GM12878 (cell line): ENCODE results near the gene MKX. TPM values are rescaled to one million over a fixed set of nuclear protein-coding genes. Genes with fewer than 3 reads are reported as not detected.

Source experiments
- ATAC-seq: fragments of 200-7000 bp; cut with Tn5 transposase; 3 replicates; pipeline ENCODE4 v1.9.1; 2020; ENCODE audit warnings: mild to moderate bottlenecking, moderate library complexity
- BruUV-seq: library from RNA; stranded (reverse); fragments of 400-500 nt; replicated peaks from 2 replicates; lab custom pipeline; 2021; lab: Mats Ljungman, UMichigan
- CTCF ChIA-PET: fragments of 300-600 bp; sonication (Branson Sonifier 250); formaldehyde crosslinking; extraction: SDS; loops from one replicate; lab custom pipeline; 2021; ENCODE audit warnings: inconsistent platforms; lab: Yijun Ruan, JAX
- POLR2A ChIA-PET: fragments of 350-600 bp; formaldehyde crosslinking; extraction: SDS; loops from one replicate; lab custom pipeline; 2021; ENCODE audit warnings: inconsistent platforms; lab: Charles Lee
- RAD21 ChIA-PET: fragments of 300-600 bp; sonication (Branson Sonifier 250); formaldehyde crosslinking; loops from one replicate; lab custom pipeline; 2023; ENCODE audit warnings: antibody characterized with exemption; ENCODE audit not compliant: unreplicated experiment; lab: Charles Lee
- SMC1A ChIA-PET: fragments of 300-600 bp; sonication (Branson Sonifier 250); formaldehyde crosslinking; loops from one replicate; lab custom pipeline; 2023; ENCODE audit not compliant: unreplicated experiment, uncharacterized antibody; lab: Charles Lee
- DNase-seq: peaks from one replicate; pipeline ENCODE4 v3.0.0-alpha.2; 2011; ENCODE audit warnings: low read depth, low spot score
- FAIRE-seq: peaks from 3 replicates; lab custom pipeline; 2011; peaks lifted over from hg19 to GRCh38; lab: Jason Lieb, UNC
- H2AFZ ChIP-seq: 2 replicates; pipeline ENCODE4 v1.6.0; 2011; ENCODE audit warnings: low read depth, low read length, control low read depth; ENCODE audit not compliant: control insufficient read depth
- H3K27ac ChIP-seq: 2 replicates; pipeline ENCODE4 v1.5.1; 2011; ENCODE audit warnings: control low read depth; ENCODE audit not compliant: control insufficient read depth, insufficient read depth
- H3K27me3 ChIP-seq, 2 experiments: replicated peaks in 1 of 2; 2 replicates each; pipeline versions ENCODE4 v1.6.0 to v1.6.1; 2011; ENCODE audit warnings: low read length in 1 of 2; ENCODE audit not compliant: control insufficient read depth in 2 of 2, insufficient read depth in 2 of 2
- H3K36me3 ChIP-seq, 2 experiments: 2 replicates each; pipeline ENCODE4 v1.5.1; 2011; ENCODE audit warnings: low read length in 1 of 2; ENCODE audit not compliant: control insufficient read depth in 2 of 2, insufficient read depth in 2 of 2
- H3K4me1 ChIP-seq: 2 replicates; pipeline ENCODE4 v1.6.1; 2011; ENCODE audit warnings: mild to moderate bottlenecking, low read length, moderate library complexity, mixed read lengths; ENCODE audit not compliant: control insufficient read depth, insufficient read depth
- H3K4me2 ChIP-seq: 2 replicates; pipeline ENCODE4 v1.6.0; 2011; ENCODE audit warnings: control low read depth; ENCODE audit not compliant: control insufficient read depth, insufficient read depth
- H3K4me3 ChIP-seq: fragments of 200-600 bp; sonication (generic); 2 replicates; pipeline ENCODE4 v1.5.1; 2016
- H3K79me2 ChIP-seq: 2 replicates; pipeline ENCODE4 v1.6.0; 2011; ENCODE audit warnings: low read length; ENCODE audit not compliant: control insufficient read depth, insufficient read depth
- H3K9ac ChIP-seq: 2 replicates; pipeline ENCODE4 v1.8.0; 2011; ENCODE audit warnings: low read length, control low read depth, mixed read lengths; ENCODE audit not compliant: control insufficient read depth, insufficient read depth
- H3K9me3 ChIP-seq: replicated peaks from 3 replicates; pipeline ENCODE4 v1.5.1; 2011; ENCODE audit warnings: mild to moderate bottlenecking, low read length; ENCODE audit not compliant: control insufficient read depth, insufficient read depth
- H4K20me1 ChIP-seq: 2 replicates; pipeline ENCODE4 v1.6.0; 2011; ENCODE audit not compliant: control insufficient read depth, insufficient read depth
- JUNB ChIP-seq: IDR thresholded peaks from 2 replicates; pipeline ENCODE4 v1.6.1; 2016; ENCODE audit warnings: antibody characterized with exemption, mild to moderate bottlenecking
- KDM1A ChIP-seq: fragments of 200-600 bp; sonication (generic); IDR thresholded peaks from 2 replicates; pipeline ENCODE4 v1.6.1; 2016; ENCODE audit warnings: borderline replicate concordance
- RUNX3 ChIP-seq: IDR thresholded peaks from 2 replicates; pipeline ENCODE4 v1.6.1; 2012; ENCODE audit warnings: low read length, inconsistent platforms
- STAT1 ChIP-seq: fragments of 450-650 bp; conservative IDR thresholded peaks from 2 replicates; pipeline ENCODE4 v1.6.1; 2014; ENCODE audit warnings: antibody characterized with exemption, mild to moderate bottlenecking
- TCF12 ChIP-seq: IDR thresholded peaks from 2 replicates; pipeline ENCODE4 v1.6.1; 2011; ENCODE audit warnings: low read depth, mild to moderate bottlenecking, low read length
- YBX1 ChIP-seq: fragments of 450-650 bp; IDR thresholded peaks from 2 replicates; pipeline ENCODE4 v1.6.1; 2016; ENCODE audit warnings: antibody characterized with exemption
- WGBS: methylation state at CpG from one replicate; pipeline ENCODE4 v1.1.6; 2016; ENCODE audit warnings: low lambda C conversion rate; ENCODE audit not compliant: insufficient replicate concordance, insufficient coverage; ENCODE audit errors: missing lambda C conversion rate; 5-methylcytosine and 5-hydroxymethylcytosine counted together
- in situ Hi-C: fragments of 300-500 bp; cut with MboI; formaldehyde crosslinking; loops from 9 replicates; pipeline ENCODE4 v1.14.3; 2018; ENCODE audit warnings: mixed read lengths
- intact Hi-C: fragments of 100-400 bp; cut with micrococcal nuclease; formaldehyde crosslinking; loops from one replicate; pipeline ENCODE4 v1.14.2; 2022; ENCODE audit not compliant: unreplicated experiment
- polyA plus RNA-seq, 11 experiments: library from polyadenylated mRNA; depleted of rRNA in 4 of 11; unstranded in 6 of 11; stranded (reverse) in 5 of 11; fragments of >200 nt; fragmentation: Nextera tagmentation in 4 of 11; fragmentation: Illumina TruSeq in 1 of 11; extraction: Ambion mirVana in 4 of 11; extraction: Trizol in 1 of 11; gene quantifications; 1 replicate in 1 of 11; 2 replicates in 10 of 11; pipeline versions ENCODE4 v1.2.1 to v1.2.3, GENCODE V29; 2011 to 2016; ENCODE audit warnings: inconsistent platforms in 2 of 11, missing spikeins in 2 of 11, low read depth in 1 of 11
- total RNA-seq, 4 experiments: library from RNA; depleted of rRNA in 3 of 4; stranded (reverse); fragments of >200 nt in 3 of 4; fragmentation: Illumina TruSeq in 1 of 4; extraction: Trizol in 1 of 4; gene quantifications; 2 replicates each; pipeline versions ENCODE4 v1.2.1 to v1.2.3, GENCODE V29; 2013 to 2021
- TF ChIP-seq, protein P1 (sequence below): fragments of 450-650 bp; formaldehyde crosslinking; IDR thresholded peaks from 2 replicates; pipeline ENCODE4 v1.5.0; 2022; ENCODE audit warnings: mild to moderate bottlenecking, missing genetic modification characterization

MKX gene
- total and polyA plus RNA-seq, 10 of the 15 experiments (the other 5 are each of a cell fraction or from before 2014, with no cell fraction given): not detected

GRCh38 chr10:27771231-27771630, 25.6 kb upstream of the MKX start (continued):
- TF ChIP-seq, protein P1, sequence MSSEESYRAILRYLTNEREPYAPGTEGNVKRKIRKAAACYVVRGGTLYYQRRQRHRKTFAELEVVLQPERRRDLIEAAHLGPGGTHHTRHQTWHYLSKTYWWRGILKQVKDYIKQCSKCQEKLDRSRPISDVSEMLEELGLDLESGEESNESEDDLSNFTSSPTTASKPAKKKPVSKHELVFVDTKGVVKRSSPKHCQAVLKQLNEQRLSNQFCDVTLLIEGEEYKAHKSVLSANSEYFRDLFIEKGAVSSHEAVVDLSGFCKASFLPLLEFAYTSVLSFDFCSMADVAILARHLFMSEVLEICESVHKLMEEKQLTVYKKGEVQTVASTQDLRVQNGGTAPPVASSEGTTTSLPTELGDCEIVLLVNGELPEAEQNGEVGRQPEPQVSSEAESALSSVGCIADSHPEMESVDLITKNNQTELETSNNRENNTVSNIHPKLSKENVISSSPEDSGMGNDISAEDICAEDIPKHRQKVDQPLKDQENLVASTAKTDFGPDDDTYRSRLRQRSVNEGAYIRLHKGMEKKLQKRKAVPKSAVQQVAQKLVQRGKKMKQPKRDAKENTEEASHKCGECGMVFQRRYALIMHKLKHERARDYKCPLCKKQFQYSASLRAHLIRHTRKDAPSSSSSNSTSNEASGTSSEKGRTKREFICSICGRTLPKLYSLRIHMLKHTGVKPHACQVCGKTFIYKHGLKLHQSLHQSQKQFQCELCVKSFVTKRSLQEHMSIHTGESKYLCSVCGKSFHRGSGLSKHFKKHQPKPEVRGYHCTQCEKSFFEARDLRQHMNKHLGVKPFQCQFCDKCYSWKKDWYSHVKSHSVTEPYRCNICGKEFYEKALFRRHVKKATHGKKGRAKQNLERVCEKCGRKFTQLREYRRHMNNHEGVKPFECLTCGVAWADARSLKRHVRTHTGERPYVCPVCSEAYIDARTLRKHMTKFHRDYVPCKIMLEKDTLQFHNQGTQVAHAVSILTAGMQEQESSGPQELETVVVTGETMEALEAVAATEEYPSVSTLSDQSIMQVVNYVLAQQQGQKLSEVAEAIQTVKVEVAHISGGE (CRISPR knock-in tag): no peak
- TF ChIP-seq JUNB: no peak
- TF ChIP-seq YBX1: no peak

DNA sequence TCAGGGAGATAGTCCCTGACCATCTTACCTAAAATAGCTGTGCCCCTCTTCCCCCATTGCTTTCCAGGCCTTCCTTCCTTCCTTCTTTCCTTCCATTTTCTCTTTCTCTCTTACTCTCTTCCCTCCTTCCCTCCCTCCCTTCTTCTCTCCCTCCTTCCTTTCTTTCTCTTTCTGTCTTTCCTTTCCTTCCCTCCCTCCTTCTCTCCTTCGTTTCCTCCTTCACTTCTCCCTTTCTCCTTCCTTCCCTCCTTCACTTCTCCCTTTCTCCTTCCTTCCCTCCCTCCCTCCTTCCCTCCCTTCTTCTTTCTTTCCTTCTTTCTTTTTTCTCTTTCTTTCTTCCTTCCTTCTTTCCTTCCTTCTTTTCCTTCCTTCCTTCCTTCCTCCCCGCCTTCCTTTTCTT, 24.6 kb upstream of the MKX start:
- Histone ChIP-seq H2AFZ (no peak overlapping the region), H3K4me1 (no peaks in the 10 kb centered on the region), H3K27me3 (no peaks in the 10 kb centered on the region; a peak in 1 of 4 replicates), H3K36me3 (no peaks in the 10 kb centered on the region), H3K27ac (no peak overlapping the region), H4K20me1 (no peaks in the 10 kb centered on the region), H3K9ac (no peak overlapping the region), H3K79me2 (no peaks in the 10 kb centered on the region), H3K9me3 (no peaks in the 10 kb centered on the region), H3K4me2 (no peak overlapping the region), H3K4me3 (no peak overlapping the region)
- ChIA-PET POLR2A (no interaction called here), SMC1A (no interaction called here), RAD21 (no interaction called here), CTCF (no interaction called here)
- DNase-seq (no peak), ATAC-seq (no peak), FAIRE-seq (no peak)
- in situ Hi-C loops (no loop called here), intact Hi-C loops (no loop called here)
- no peak for TF ChIP-seq STAT1
- no peak for TF ChIP-seq KDM1A
- TF ChIP-seq TCF12: no peak
- TF ChIP-seq RUNX3: no peak
- WGBS: 0% methylated on average over 2 of the region's 2 CpGs
- BruUV-seq: no TSS peak
